Limb (tissue), 2 donors: Measurements from ENCODE around the gene NDUFA5.
"Not testable (repeated sequence)": the region's sequence is repeated elsewhere in the genome, so short reads cannot be mapped to it uniquely, and the experiment has no call there.

Experiments used
- DNase-seq, 2 donors: peaks; one replicate each; pipeline ENCODE4 v3.0.0-alpha.2; 2016; ENCODE audit errors: extremely low spot score in 2 of 2

Gene NDUFA5

GRCh38 chr7:123557016-123557397, 611 bp downstream of the NDUFA5 start:
- no peak for DNase-seq

- no peak for DNase-seq
Observed at GRCh38 chr7:123555484-123555883, 2.1 kb downstream of the NDUFA5 start.

DNA sequence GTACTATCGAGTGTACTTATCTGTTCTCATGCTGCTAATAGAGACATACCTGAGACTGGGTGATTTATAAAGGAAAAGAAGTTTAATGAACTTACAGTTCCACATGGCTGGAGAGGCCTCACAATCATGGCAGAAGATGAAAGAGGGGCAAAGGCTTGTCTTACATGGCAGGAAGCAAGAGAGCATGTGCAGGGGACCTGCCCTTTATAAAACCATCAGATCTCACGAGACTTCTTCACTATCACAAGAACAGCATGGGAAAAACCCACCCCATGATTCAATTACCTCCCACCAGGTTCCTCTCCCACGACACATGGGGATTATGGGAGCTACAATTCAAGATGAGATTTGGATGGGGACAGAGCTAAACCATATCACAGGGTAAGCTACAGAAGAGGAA, 4.5 kb downstream of the NDUFA5 start:
- DNase-seq, result no peak

GRCh38 chr7:123552641-123553040, 5.0 kb downstream of the NDUFA5 start:
- no peak for DNase-seq

DNA sequence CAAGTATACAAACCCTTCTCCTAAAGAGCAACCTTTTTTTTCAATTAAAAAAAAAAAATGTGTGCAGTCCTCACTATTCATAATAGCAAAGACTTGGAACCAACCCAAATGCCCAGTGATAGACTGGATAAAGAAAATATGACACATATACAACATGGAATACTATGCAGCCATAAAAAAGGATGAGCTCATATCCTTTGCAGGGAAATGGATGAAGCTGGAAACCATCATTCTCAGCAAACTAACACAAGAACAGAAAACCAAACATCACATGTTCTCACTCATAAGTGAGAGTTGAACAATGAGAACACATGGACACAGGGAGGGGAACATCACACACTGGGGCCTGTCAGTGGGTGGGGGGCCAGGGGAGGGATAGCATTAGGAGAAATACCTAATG, 5.5 kb downstream of the NDUFA5 start:
- not testable (repeated sequence) for DNase-seq

DNA sequence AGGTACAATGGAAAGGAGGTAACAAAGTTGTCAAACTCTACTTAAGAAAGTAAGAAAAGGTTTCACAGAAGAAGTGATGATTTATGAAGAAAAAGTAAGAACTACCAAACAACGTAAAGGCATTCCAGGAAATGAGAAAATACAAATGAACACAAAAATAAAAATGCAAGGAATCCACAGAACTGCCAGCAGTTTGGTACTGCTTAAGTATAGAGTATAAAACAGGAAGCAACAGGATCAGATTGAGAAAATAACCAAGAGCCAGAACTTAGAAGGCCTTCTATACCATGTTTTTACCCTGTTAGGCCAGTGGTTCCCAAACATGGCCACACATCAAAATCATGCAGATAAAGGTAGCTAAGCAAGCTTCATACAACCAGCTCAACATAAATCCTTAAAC, 9.2 kb downstream of the NDUFA5 start:
- no peak for DNase-seq

DNA sequence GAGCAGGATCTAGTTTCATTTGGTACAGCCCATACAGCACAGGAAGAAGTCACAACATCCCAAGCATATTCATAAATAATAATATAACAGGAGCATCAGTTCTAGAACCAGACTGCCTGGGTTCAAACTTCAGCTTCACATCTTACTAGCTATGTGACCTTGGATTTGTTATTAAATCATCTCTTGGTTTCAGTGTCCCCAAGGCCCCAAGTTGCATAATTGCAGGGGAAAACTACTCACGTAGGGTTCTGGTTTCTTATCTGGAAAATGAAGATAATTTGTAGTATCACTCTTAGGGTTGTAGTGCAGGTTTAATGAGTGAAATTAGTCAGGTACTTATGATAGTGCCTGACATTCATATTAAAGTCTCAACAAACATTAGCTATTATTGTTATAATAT, 17.7 kb downstream of the NDUFA5 start:
- no peak for DNase-seq

GRCh38 chr7:123538897-123539296, 18.7 kb downstream of the NDUFA5 start:
- no peak for DNase-seq

GRCh38 chr7:123538189-123538714, 19.4 kb downstream of the NDUFA5 start:
- DNase-seq, result no peak

GRCh38 chr7:123537026-123537642, 20.5 kb downstream of the NDUFA5 start:
- peak in 1 of 2 donors; percentile 44 for DNase-seq

DNA sequence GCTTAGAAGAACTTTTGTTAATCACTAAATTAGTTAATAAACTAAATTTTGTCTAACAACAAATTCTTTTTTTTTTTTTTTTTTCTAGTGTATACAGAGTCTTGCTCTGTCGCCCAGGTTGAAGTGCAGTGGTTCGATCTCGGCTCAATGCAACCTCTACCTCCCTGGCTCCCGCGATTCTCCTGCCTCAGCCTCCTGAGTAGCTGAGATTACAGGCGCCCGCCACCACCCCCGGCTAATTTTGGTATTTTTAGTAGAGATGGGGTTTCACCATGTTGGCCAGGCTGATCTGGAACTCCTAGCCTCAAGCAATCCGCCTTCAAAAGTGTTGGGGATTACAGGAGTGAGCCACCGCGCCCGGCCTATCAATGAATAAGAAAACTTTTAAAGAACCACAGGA, 22.1 kb downstream of the NDUFA5 start:
- no peak for DNase-seq

DNA sequence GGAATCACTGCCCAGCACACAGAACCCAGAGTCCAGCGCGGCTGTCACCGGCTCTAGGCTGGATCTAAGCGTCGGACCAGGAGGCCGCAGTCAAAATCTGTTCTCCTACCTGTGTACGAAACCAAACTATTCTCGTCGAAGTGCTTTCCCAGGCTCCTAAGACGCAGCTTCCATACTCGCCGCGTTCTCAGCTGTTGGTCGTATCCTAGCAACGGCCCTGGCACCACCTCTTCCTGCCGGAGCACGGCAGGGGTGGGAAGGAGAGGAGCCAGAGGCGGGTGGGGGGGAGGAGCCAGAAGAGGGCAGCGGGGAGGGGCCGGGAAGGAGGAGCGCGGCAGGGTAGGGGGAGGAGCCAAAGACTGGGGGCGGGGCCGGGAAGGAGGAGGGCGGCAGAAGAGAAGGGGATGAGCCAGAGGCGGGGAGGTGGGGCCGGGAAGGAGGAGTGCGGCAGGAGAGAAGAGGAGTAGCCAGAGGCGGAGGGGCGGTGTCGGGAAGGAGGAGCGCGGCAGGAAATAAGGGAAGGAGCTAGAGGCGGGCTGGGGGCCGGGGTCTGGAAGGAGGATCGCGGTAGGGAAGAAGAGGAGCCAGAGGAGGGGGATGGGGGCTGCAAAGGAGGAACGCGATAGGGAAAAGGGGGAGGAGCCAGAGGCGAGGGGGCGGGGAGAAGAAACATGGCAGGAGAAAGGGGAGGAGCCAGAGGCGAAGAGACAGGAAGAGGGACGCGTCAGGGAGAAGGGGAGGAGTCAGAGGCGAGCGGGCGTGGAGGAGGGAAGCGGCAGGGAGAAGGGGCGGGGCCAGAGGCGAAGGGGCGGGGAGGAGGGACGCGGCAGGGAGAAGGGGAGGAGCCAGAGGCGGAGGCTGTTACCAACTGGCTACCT, 23.0 kb downstream of the NDUFA5 start, which contains the start of gene IQUB:
Gene IQUB, minus strand, starts transcription at position 213 of the 878 bp plus-strand sequence. CDS start 22,255 bp downstream, outside the sequence.
- peak; percentile 98 to 99 for DNase-seq

GRCh38 chr7:123533929-123534382, 23.7 kb downstream of the NDUFA5 start:
- DNase-seq, result no peak

DNA sequence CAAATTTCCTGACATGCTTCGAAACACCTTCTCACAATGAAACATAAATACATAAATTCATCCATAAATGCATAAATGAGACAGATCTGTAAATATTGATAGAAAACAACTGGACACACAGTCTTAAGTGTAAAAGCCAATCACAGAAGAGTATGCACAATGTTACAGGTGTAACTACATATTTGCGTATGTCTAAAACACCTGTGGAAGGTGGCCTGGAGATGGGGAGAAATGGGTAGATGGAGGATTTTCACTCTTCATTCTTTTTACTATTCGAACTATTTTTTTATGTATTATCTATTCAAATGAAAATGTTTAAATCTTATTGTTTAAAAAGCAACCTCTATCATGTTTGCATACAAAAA, 24.1 kb downstream of the NDUFA5 start:
- DNase-seq, result no peak

GRCh38 chr7:123532788-123533552, 24.6 kb downstream of the NDUFA5 start:
- DNase-seq, result peak in 1 of 2 donors; percentile 45

DNA sequence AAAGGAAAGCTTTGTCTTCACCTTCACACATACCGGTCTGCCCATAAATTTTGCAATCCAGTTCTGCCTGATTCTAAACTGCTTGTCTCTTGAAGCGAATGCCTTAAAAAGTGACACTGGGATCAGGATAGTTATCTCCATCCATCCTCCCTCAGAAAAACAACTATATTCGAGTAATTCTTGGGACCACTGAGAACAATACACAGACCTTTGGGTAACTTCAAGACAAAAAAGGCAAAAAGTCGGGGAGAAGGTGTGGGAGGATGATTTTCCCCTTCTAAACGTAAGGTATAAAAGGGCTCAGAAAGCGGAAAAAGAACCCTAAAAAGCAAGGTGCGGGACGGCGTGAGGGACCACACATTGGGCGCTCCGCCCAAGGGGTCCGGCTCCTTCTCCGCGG, 25.3 kb downstream of the NDUFA5 start:
- not testable (repeated sequence) for DNase-seq

GRCh38 chr7:123530035-123530591, 27.5 kb downstream of the NDUFA5 start:
- not testable (repeated sequence) for DNase-seq

DNA sequence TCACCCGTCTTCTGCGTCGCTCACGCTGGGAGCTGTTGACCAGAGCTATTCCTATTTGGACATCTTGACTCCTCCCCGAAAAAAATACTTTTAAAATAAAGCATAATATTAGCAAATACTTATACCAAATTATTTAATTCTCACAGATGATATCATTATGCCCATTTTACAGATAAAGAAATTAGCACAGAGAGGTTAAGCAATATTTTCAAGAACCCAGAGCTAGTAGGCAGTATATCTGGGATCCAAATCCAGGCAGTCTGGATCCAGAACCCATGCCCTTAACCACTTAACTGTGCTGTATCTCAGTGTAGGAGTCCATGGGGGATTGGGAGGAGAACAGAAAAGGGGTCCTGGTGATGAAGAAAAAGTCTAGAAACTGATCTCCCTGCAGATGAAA, 29.4 kb downstream of the NDUFA5 start:
- no peak for DNase-seq

GRCh38 chr7:123527712-123528225, 29.8 kb downstream of the NDUFA5 start:
- DNase-seq, result not testable (repeated sequence)

DNA sequence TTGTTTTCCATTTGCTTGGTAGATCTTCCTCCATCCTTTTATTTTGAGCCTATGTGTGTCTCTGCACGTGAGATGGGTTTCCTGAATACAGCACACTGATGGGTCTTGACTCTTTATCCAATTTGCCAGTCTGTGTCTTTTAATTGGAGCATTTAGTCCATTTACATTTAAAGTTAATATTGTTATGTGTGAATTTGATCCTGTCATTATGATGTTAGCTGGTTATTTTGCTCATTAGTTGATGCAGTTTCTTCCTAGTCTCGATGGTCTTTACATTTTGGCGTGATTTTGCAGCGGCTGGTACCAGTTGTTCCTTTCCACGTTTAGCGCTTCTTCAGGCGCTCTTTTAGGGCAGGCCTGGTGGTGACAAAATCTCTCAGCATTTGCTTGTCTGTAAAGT, 31.1 kb downstream of the NDUFA5 start:
- not testable (repeated sequence) for DNase-seq

DNA sequence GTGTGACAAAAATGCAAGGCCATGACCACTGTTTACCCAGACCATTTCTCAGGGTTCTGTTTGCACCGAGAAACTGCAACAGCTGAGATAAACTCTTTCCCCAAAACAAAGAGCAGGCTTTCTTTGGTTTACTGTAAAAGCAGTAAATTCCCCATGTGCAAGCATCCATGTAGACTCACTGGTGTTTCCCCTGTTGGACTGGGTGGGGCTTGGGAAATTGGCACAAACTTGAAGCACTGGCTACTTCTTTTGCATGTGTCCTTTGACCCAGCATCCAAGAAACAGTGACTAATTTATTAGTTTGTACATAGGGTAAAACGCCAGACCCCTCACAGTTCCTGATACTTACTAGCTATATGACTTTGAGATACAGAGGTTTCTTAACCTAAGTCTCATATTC, 35.6 kb downstream of the NDUFA5 start:
- no peak for DNase-seq
